Lung (tissue), 12 donors: Measurements from ENCODE around the gene PCLO. TPM values are rescaled to one million over a fixed set of nuclear protein-coding genes. Genes with fewer than 3 reads are reported as not detected.

ENCODE experiments used
- ATAC-seq: fragments of 200-7000 bp; cut with Tn5 transposase; one replicate; pipeline ENCODE4 v1.9.1; 2020; ENCODE audit warnings: moderate number of reproducible peaks; ENCODE audit not compliant: insufficient read depth, low FRiP score
- DNase-seq, 3 donors: peaks; one replicate each; pipeline ENCODE4 v3.0.0-alpha.2; 2013 to 2017
- H3K27ac ChIP-seq, 2 donors: one replicate each; pipeline ENCODE4 v1.5.1; 2013; ENCODE audit warnings: mild to moderate bottlenecking in 2 of 2, moderate library complexity in 2 of 2, control low read depth in 1 of 2, inconsistent platforms in 1 of 2, low read depth in 1 of 2, low read length in 1 of 2
- H3K27me3 ChIP-seq, 3 donors: one replicate each; pipeline ENCODE4 v1.5.1; 2013; ENCODE audit warnings: low read length in 2 of 3; ENCODE audit not compliant: control insufficient read depth in 3 of 3, insufficient read depth in 3 of 3
- H3K36me3 ChIP-seq, 4 donors: one replicate each; pipeline ENCODE4 v1.5.1; 2013; ENCODE audit warnings: low read length in 4 of 4, mild to moderate bottlenecking in 1 of 4, moderate library complexity in 1 of 4; ENCODE audit not compliant: control insufficient read depth in 4 of 4, insufficient read depth in 4 of 4
- H3K4me1 ChIP-seq, 5 donors: one replicate each; pipeline ENCODE4 v1.5.1; 2013; ENCODE audit warnings: low read length in 5 of 5, mild to moderate bottlenecking in 2 of 5, moderate library complexity in 1 of 5; ENCODE audit not compliant: control insufficient read depth in 5 of 5, insufficient read depth in 5 of 5
- H3K4me3 ChIP-seq: one replicate; pipeline ENCODE4 v1.5.1; 2013; ENCODE audit warnings: mild to moderate bottlenecking, control low read depth, moderate library complexity
- H3K9ac ChIP-seq, 2 donors: one replicate each; pipeline ENCODE4 v1.5.1; 2013; ENCODE audit warnings: low read length in 2 of 2, control low read depth in 1 of 2; ENCODE audit not compliant: insufficient read depth in 1 of 2
- H3K9me3 ChIP-seq, 4 donors: one replicate each; pipeline ENCODE4 v1.5.1; 2013; ENCODE audit warnings: low read length in 3 of 4, mild to moderate bottlenecking in 1 of 4, moderate library complexity in 1 of 4; ENCODE audit not compliant: control insufficient read depth in 4 of 4, insufficient read depth in 3 of 4
- CTCF ChIP-seq: IDR thresholded peaks from 2 replicates; pipeline ENCODE4 v1.5.1; 2012; ENCODE audit warnings: mild to moderate bottlenecking; ENCODE audit errors: control extremely low read depth, extremely low read depth
- WGBS, 2 donors: extraction: QIAGEN DNeasy Blood & Tissue Kit; methylation state at CpG; one replicate each; pipeline ENCODE4 v1.1.7; 2013; 5-methylcytosine and 5-hydroxymethylcytosine counted together
- polyA plus RNA-seq, 2 donors: library from polyadenylated mRNA; stranded (reverse); fragments of 200-250 nt; gene quantifications; one replicate each; pipeline ENCODE4 v1.2.1, GENCODE V29; 2013
- total RNA-seq, 2 donors: library from RNA; depleted of rRNA in 1 of 2; stranded (reverse); fragments of >200 nt in 1 of 2; gene quantifications; one replicate each; pipeline ENCODE4 v1.2.1, GENCODE V29; 2014 to 2021
- donor health status: control.
- donor health status: control.
- donor health status: Bipolar disorder and iron deficiency.
- donor health status: healthy.
- donor health status: DM: yes; HTN: yes; CAD: no.

PCLO gene
- total and polyA plus RNA-seq, 4 donors = 1.0 to 8.3 (median 3.7) TPM

GRCh38 chr7:83143107-83143506 is 19.6 kb downstream of the PCLO start:
- Histone ChIP-seq H3K9ac (no peak overlapping the region), H3K27me3 (no peaks in the 10 kb centered on the region), H3K9me3 (no peaks in the 10 kb centered on the region), H3K4me1 (no peaks in the 10 kb centered on the region), H3K4me3 (no peak overlapping the region), H3K36me3 (no peaks in the 10 kb centered on the region), H3K27ac (no peak overlapping the region)
- no peak for ATAC-seq
- no peak for DNase-seq
- 84 to 97% methylated on average over 1 of the region's 1 CpG for WGBS, 2 donors
- TF ChIP-seq CTCF = no peak

GRCh38 chr7:83142365-83142764 is 20.3 kb downstream of the PCLO start:
- Histone ChIP-seq H3K27me3 (no peaks in the 10 kb centered on the region), H3K27ac (no peak overlapping the region), H3K9ac (no peak overlapping the region), H3K36me3 (no peaks in the 10 kb centered on the region), H3K4me1 (no peaks in the 10 kb centered on the region), H3K4me3 (no peak overlapping the region), H3K9me3 (no peaks in the 10 kb centered on the region)
- DNase-seq (no peak), ATAC-seq (no peak)
- WGBS, 2 donors = 83 to 84% methylated on average over 2 of the region's 2 CpGs
- no peak for TF ChIP-seq CTCF

- no peak for TF ChIP-seq CTCF
- H3K27ac ChIP-seq = no peak overlapping the region
- WGBS, 2 donors = 87 to 88% methylated on average over 3 of the region's 3 CpGs
- H3K4me1 ChIP-seq = no peaks in the 10 kb centered on the region
- no peak overlapping the region for H3K9ac ChIP-seq
- H3K4me3 ChIP-seq = no peak overlapping the region
- DNase-seq (no peak), ATAC-seq (no peak)
- no peaks in the 10 kb centered on the region for H3K27me3 ChIP-seq
- no peaks in the 10 kb centered on the region for H3K9me3 ChIP-seq
- no peaks in the 10 kb centered on the region for H3K36me3 ChIP-seq
Observed at GRCh38 chr7:83141927-83142326, 20.8 kb downstream of the PCLO start.
